Left hindlimb (tissue), 1 donor: ENCODE data around the gene RNU7-1.

ENCODE experiments used
- DNase-seq: peaks from one replicate; pipeline ENCODE4 v3.0.0-alpha.2; 2018

Gene RNU7-1

GRCh38 chr12:6919588-6919987 lies 24.0 kb upstream of the RNU7-1 start:
- DNase-seq: no peak

DNA sequence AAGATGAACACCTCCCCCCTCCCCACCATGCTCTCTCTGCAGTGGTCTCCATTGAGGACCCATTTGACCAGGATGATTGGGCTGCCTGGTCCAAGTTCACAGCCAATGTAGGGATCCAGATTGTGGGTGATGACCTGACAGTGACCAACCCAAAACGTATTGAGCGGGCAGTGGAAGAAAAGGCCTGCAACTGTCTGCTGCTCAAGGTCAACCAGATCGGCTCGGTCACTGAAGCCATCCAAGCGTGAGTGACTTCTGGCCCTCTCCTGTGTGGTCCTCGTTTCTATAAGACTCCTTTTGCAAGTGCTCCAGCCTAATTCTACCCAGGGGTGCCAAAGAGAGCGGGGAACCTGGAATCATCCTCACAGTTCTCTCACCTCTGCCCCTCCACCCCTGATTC lies 22.1 kb upstream of the RNU7-1 start:
- DNase-seq: no peak

DNA sequence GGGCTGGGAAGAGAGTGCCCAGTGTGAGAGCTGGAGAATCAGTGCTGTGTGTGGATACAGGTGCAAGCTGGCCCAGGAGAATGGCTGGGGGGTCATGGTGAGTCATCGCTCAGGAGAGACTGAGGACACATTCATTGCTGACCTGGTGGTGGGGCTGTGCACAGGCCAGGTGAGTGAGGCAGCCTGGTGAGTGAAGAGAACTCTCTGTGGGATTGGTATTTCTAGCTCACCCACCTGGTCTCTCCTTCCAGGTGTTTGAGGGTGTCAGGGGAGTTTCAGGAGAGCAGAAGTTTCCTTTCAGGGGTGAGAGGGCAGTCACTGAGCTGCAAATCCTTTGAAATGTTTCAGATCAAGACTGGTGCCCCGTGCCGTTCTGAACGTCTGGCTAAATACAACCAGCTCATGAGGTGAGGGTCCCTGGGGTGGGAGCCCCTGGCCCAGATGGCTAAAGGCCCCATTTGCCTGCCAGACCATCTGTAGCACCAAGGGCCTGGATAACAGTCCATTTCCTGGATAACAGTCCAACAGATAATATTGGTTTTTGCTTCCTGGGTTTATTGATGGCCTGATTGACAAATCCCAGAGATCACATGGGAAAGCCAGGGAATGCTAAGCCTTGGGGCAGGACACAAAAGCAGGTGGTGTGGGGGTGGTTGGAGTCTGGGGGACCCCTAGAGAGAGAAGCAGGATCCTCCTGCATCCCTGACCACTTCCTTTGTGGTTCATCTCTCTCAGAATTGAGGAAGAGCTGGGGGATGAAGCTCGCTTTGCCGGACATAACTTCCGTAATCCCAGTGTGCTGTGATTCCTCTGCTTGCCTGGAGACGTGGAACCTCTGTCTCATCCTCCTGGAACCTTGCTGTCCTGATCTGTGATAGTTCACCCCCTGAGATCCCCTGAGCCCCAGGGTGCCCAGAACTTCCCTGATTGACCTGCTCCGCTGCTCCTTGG lies 21.3 kb upstream of the RNU7-1 start:
- DNase-seq: no peak

DNA sequence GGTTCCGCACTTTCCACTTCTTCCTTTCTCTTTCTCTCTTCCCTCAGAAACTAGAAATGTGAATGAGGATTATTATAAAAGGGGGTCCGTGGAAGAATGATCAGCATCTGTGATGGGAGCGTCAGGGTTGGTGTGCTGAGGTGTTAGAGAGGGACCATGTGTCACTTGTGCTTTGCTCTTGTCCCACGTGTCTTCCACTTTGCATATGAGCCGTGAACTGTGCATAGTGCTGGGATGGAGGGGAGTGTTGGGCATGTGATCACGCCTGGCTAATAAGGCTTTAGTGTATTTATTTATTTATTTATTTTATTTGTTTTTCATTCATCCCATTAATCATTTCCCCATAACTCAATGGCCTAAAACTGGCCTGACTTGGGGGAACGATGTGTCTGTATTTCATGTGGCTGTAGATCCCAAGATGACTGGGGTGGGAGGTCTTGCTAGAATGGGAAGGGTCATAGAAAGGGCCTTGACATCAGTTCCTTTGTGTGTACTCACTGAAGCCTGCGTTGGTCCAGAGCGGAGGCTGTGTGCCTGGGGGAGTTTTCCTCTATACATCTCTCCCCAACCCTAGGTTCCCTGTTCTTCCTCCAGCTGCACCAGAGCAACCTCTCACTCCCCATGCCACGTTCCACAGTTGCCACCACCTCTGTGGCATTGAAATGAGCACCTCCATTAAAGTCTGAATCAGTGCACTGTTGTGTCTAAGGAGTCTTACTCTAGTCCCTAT lies 20.4 kb upstream of the RNU7-1 start:
- no peak for DNase-seq

DNA sequence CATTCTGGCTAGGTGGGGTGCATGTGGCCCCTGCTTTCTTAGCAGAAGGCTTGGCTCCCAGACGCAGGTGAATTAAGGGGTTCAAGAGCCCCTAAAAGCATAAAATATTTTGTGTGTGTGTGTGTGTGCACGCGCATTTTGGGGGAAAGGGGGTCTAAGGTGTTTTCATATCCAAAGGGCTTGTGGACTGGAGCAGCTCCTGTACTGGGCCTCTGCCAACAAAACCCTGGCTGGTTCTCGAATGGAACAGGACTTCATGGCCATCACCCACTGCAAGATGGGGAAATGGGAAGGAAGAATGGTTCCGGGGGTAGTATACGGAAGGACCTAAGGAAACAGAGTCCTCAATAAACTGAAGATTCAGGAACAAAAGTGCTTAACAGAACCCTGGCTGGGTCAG lies 19.8 kb upstream of the RNU7-1 start:
- peak; percentile 41 for DNase-seq

- DNase-seq: no peak
Measured at GRCh38 chr12:6925239-6925539, 18.4 kb upstream of the RNU7-1 start.

- peak; percentile 85 for DNase-seq
Measured at GRCh38 chr12:6925540-6926279, 17.9 kb upstream of the RNU7-1 start.

DNA sequence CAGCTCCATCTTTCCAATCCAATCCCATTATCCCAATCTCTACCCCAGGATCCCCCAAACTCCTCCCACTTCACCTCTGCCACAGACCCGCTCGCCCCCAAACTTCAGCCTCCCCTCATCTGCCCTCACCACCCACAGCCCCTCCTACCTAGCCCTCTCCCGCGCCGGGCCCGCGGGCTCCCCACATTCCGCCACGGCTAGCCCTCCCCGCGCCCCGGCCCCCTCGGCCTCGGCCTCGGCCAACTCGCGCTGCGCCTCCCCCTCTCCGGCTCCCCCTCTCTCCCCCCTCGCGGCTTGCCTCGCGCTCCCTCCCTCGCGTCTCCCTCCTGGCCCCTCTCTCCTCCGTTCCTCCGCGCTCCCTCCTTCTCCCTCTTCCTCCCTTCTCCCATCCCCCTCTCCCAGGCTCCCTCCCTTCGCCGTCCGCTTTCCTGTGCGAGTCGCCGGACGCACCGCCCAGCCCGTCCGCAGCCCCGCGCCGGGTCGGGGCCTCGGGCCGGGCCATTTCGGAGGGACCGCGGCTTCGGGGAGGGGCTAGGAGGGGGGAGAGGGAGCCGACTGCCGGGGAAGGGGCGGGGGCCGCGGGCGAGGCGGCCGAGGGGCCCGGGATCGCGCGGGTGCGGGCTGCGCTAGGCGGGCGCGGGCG lies 16.1 kb upstream of the RNU7-1 start, which contains the start of gene ATN1:
ATN1 (plus strand) TSS at position 581 of the 643 bp plus-strand sequence. CDS start 6,043 bp downstream, outside the sequence.
- peak; percentile 95 for DNase-seq

- peak; percentile 59 for DNase-seq
Measured at GRCh38 chr12:6928022-6928702, 15.5 kb upstream of the RNU7-1 start.

DNA sequence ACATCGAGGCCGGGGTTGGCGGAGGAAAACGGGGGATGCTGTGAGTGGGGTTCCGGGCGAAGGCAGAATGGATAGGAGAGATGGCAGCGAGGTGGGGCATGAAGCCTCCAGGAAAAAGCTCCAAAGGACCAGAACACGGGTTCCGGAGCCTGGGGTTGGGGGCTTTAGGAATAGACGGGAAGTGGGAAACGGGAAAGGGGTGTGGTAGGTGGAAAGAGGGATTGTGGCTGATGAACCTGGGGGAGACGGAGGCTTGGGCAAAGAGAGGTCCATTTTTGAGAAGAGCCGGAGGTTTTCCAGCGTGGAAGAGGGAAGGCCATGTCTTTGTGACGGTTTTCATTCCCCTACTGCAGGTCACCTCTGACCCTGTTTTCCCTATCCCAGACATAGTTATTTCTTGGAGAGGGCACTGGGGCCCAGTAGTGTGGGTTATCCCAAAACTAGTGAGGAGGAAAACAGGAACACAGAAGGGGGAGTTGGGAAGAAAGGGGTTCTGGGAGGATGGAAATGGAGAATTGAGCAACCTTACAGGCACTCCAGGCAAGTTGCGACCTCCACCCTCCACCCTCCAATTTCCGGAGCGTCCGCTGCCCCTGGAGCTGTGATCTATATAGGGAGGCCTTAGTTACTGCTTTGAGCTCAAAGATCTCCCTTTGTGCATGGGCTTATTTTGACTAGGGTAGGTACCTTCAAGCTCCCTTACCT lies 14.8 kb upstream of the RNU7-1 start:
- peak; percentile 31 for DNase-seq

- peak; percentile 41 for DNase-seq
Measured at GRCh38 chr12:6929466-6930452, 13.9 kb upstream of the RNU7-1 start.

DNA sequence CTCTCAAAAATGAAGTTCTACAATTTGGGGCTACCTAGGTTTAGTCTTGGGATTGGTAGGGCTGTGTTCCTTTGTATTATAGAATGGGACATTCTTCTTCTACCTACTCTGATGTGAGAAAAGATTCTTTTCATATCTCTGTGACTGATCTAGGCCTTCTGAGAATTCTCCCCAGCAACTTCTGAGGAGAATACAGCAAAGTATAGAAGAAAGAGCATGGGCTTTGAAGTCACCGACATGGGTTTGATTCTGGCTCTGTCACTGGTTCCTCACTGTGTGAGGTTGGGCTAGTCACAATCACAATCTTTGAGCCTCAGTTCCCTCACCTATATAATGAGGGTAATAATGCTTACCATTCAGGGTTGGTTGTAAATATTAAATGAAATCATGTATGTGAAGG lies 10.8 kb upstream of the RNU7-1 start:
- no peak for DNase-seq

GRCh38 chr12:6934110-6934509 lies 9.5 kb upstream of the RNU7-1 start:
- DNase-seq: no peak

GRCh38 chr12:6935371-6936193 lies 8.0 kb upstream of the RNU7-1 start:
- DNase-seq: no peak

DNA sequence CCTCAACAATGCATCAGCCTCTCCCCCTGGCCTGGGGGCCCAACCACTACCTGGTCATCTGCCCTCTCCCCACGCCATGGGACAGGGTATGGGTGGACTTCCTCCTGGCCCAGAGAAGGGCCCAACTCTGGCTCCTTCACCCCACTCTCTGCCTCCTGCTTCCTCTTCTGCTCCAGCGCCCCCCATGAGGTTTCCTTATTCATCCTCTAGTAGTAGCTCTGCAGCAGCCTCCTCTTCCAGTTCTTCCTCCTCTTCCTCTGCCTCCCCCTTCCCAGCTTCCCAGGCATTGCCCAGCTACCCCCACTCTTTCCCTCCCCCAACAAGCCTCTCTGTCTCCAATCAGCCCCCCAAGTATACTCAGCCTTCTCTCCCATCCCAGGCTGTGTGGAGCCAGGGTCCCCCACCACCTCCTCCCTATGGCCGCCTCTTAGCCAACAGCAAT lies 7.4 kb upstream of the RNU7-1 start:
- no peak for DNase-seq

GRCh38 chr12:6936636-6937480 lies 6.8 kb upstream of the RNU7-1 start:
- peak; percentile 75 for DNase-seq

GRCh38 chr12:6937481-6938352 lies 5.9 kb upstream of the RNU7-1 start:
- DNase-seq: peak; percentile 95
